HepG2 (cell line): ENCODE results near the gene CTDSP1. TPM values are rescaled to one million over a fixed set of nuclear protein-coding genes. Genes with fewer than 3 reads are reported as not detected.
A peak's percentile ranks its signal among the peaks of the same experiment; 100 is the strongest.

Source experiments
- ARNT2 ChIP-seq: sonication (generic); formaldehyde crosslinking; IDR thresholded peaks from 2 replicates; pipeline ENCODE4 v1.8.0; 2022; ENCODE audit warnings: mild to moderate bottlenecking, low read depth, missing genetic modification reagents, moderate library complexity
- CEBPG ChIP-seq: IDR thresholded peaks from 2 replicates; pipeline ENCODE4 v1.6.1; 2016
- ELF3 ChIP-seq: IDR thresholded peaks from 2 replicates; pipeline ENCODE4 v1.6.1; 2016; ENCODE audit warnings: missing genetic modification reagents, missing compliant biosample characterization
- ELK4 ChIP-seq: sonication (generic); formaldehyde crosslinking; IDR thresholded peaks from 2 replicates; pipeline ENCODE4 v1.9.0; 2021; ENCODE audit warnings: missing genetic modification reagents, borderline replicate concordance
- FOXK2 ChIP-seq: fragments of 450-650 bp; IDR thresholded peaks from 2 replicates; pipeline ENCODE4 v1.6.1; 2016
- FOXO4 ChIP-seq: sonication (generic); formaldehyde crosslinking; conservative IDR thresholded peaks from 2 replicates; pipeline ENCODE4 v1.8.1; 2023; ENCODE audit warnings: missing genetic modification reagents
- HNF4G ChIP-seq, 2 experiments: sonication (generic) in 1 of 2; formaldehyde crosslinking in 1 of 2; IDR thresholded peaks; 2 replicates each; pipeline versions ENCODE4 v1.4.0 to v1.6.1; 2011 to 2020; ENCODE audit warnings: borderline replicate concordance in 2 of 2, low read depth in 2 of 2, mild to moderate bottlenecking in 2 of 2, low read length in 1 of 2, missing genetic modification reagents in 1 of 2, moderate library complexity in 1 of 2
- HOMEZ ChIP-seq: IDR thresholded peaks from 2 replicates; pipeline ENCODE4 v1.6.1; 2016; ENCODE audit warnings: low read depth
- IRF1 ChIP-seq: sonication (generic); formaldehyde crosslinking; IDR thresholded peaks from 2 replicates; pipeline ENCODE4 v1.4.0; 2020; ENCODE audit warnings: low read depth, mild to moderate bottlenecking, missing genetic modification reagents
- KAT7 ChIP-seq: IDR thresholded peaks from 2 replicates; pipeline ENCODE4 v1.6.1; 2018; ENCODE audit warnings: borderline replicate concordance, missing compliant biosample characterization
- MAFF ChIP-seq: IDR thresholded peaks from 2 replicates; pipeline ENCODE4 v1.6.1; 2011; ENCODE audit warnings: low read depth, low read length, improper control_type of control experiment
- POGZ ChIP-seq: sonication (generic); formaldehyde crosslinking; IDR thresholded peaks from 2 replicates; pipeline ENCODE4 v1.4.0; 2020; ENCODE audit warnings: mild to moderate bottlenecking, missing genetic modification reagents
- POLR2AphosphoS2 ChIP-seq: IDR thresholded peaks from 2 replicates; pipeline ENCODE4 v1.6.1; 2011; ENCODE audit warnings: low read depth, low read length, improper control_type of control experiment
- SIN3A ChIP-seq: IDR thresholded peaks from 2 replicates; pipeline ENCODE4 v1.6.1; 2011; ENCODE audit warnings: low read depth, mild to moderate bottlenecking, control low read depth, low read length, borderline replicate concordance
- SKIL ChIP-seq: sonication (generic); formaldehyde crosslinking; IDR thresholded peaks from 2 replicates; pipeline ENCODE4 v1.8.0; 2022; ENCODE audit warnings: missing genetic modification reagents, mild to moderate bottlenecking, moderate library complexity, borderline replicate concordance
- ZBTB44 ChIP-seq: sonication (generic); formaldehyde crosslinking; IDR thresholded peaks from 2 replicates; pipeline ENCODE4 v1.4.0; 2020; ENCODE audit warnings: missing genetic modification reagents
- ZKSCAN1 ChIP-seq: fragments of 150-350 bp; IDR thresholded peaks from 2 replicates; pipeline ENCODE4 v1.6.1; 2014; ENCODE audit warnings: low read length
- ZNF20 ChIP-seq: sonication (generic); formaldehyde crosslinking; IDR thresholded peaks from 2 replicates; pipeline ENCODE4 v1.4.0; 2020; ENCODE audit warnings: mild to moderate bottlenecking, moderate library complexity, missing genetic modification reagents
- ZNF24 ChIP-seq: fragments of 450-650 bp; IDR thresholded peaks from 2 replicates; pipeline ENCODE4 v1.6.1; 2017; ENCODE audit warnings: antibody characterized with exemption, mild to moderate bottlenecking
- ZNF317 ChIP-seq: sonication (generic); formaldehyde crosslinking; IDR thresholded peaks from 2 replicates; pipeline ENCODE4 v1.5.0; 2020; ENCODE audit warnings: mild to moderate bottlenecking, missing genetic modification reagents
- ZNF576 ChIP-seq: sonication (generic); formaldehyde crosslinking; IDR thresholded peaks from 2 replicates; pipeline ENCODE4 v1.4.0; 2020; ENCODE audit warnings: mild to moderate bottlenecking, missing genetic modification reagents
- polyA plus RNA-seq, 8 experiments: library from polyadenylated mRNA; depleted of rRNA in 3 of 8; stranded (reverse) in 7 of 8; unstranded in 1 of 8; fragments of >200 nt; fragmentation: Illumina TruSeq in 4 of 8; extraction: Trizol in 4 of 8; gene quantifications; 2 replicates each; pipeline versions ENCODE4 v1.2.1 to v1.2.3, GENCODE V29; 2011 to 2016; ENCODE audit warnings: low read depth in 4 of 8, missing spikeins in 1 of 8, mixed read lengths in 1 of 8; ENCODE audit not compliant: insufficient read depth in 1 of 8
- total RNA-seq, 5 experiments: library from RNA; depleted of rRNA; stranded (reverse); fragments of >200 nt; fragmentation: Illumina TruSeq; extraction: Trizol; gene quantifications; 2 replicates each; pipeline ENCODE4 v1.2.3, GENCODE V29; 2016; ENCODE audit warnings: low read depth in 1 of 5

The CTDSP1 gene
- total and polyA plus RNA-seq, 2 of the 13 experiments (the other 11 are each of a cell fraction or from before 2014, with no cell fraction given), result 91.0 to 268 TPM

- TF ChIP-seq ELF3 (CRISPR knock-in tag) (no peak), ZNF576 (CRISPR knock-in tag) (no peak), FOXK2 (no peak), POGZ (CRISPR knock-in tag) (no peak), SIN3A (no peak), ZNF20 (CRISPR knock-in tag) (no peak), ZNF24 (no peak), HNF4G (IDR thresholded peaks at IDR 0.05; ENCODE audit: borderline replicate concordance, low read depth, low read length) (peak; percentile 64), HNF4G (CRISPR knock-in tag; IDR thresholded peaks at IDR 0.05; ENCODE audit: borderline replicate concordance, low read depth) (no peak), SKIL (no peak), HOMEZ (CRISPR knock-in tag) (no peak), IRF1 (no peak), KAT7 (CRISPR knock-in tag) (no peak), ZKSCAN1 (peak; percentile 3; the same call in 1 of the 2 replicates), ZNF317 (CRISPR knock-in tag) (no peak), ZBTB44 (CRISPR knock-in tag) (0 out of 2 replicates have a peak, but pooled peaks have one; percentile 17), ARNT2 (CRISPR knock-in tag) (no peak), FOXO4 (CRISPR knock-in tag) (no peak), ELK4 (no peak), MAFF (no peak), POLR2AphosphoS2 (0 out of 2 replicates have a peak, but pooled peaks have one; percentile 27), CEBPG (CRISPR knock-in tag) (no peak)
Observed at GRCh38 chr2:218405746-218406208, 6.1 kb downstream of the CTDSP1 start (continued).
